Stomach (tissue), 4 donors: ENCODE data around the gene PACSIN3.
A peak's percentile ranks its signal among the peaks of the same experiment; 100 is the strongest.

Experiments used
- POLR2A ChIP-seq, 4 donors: fragments of 450-650 bp; IDR thresholded peaks; one replicate each; pipeline ENCODE4 v1.6.1; 2016; ENCODE audit warnings: antibody characterized with exemption in 4 of 4, control low read depth in 2 of 4, mild to moderate bottlenecking in 1 of 4, moderate library complexity in 1 of 4
- POLR2AphosphoS5 ChIP-seq, 3 donors: sonication (generic); formaldehyde crosslinking; IDR thresholded peaks; one replicate each; pipeline ENCODE4 v1.6.1; 2016; ENCODE audit warnings: antibody characterized with exemption in 3 of 3
- TF ChIP-seq, protein P1 (sequence below), 7 experiments: fragments of 450-650 bp in 4 of 7; fragments of 200-600 bp in 3 of 7; sonication (generic) in 3 of 7; IDR thresholded peaks; one replicate each; pipeline ENCODE4 v1.5.1; 2016 to 2019; ENCODE audit warnings: antibody characterized with exemption in 7 of 7, control low read depth in 2 of 7, mild to moderate bottlenecking in 1 of 7

DNA sequence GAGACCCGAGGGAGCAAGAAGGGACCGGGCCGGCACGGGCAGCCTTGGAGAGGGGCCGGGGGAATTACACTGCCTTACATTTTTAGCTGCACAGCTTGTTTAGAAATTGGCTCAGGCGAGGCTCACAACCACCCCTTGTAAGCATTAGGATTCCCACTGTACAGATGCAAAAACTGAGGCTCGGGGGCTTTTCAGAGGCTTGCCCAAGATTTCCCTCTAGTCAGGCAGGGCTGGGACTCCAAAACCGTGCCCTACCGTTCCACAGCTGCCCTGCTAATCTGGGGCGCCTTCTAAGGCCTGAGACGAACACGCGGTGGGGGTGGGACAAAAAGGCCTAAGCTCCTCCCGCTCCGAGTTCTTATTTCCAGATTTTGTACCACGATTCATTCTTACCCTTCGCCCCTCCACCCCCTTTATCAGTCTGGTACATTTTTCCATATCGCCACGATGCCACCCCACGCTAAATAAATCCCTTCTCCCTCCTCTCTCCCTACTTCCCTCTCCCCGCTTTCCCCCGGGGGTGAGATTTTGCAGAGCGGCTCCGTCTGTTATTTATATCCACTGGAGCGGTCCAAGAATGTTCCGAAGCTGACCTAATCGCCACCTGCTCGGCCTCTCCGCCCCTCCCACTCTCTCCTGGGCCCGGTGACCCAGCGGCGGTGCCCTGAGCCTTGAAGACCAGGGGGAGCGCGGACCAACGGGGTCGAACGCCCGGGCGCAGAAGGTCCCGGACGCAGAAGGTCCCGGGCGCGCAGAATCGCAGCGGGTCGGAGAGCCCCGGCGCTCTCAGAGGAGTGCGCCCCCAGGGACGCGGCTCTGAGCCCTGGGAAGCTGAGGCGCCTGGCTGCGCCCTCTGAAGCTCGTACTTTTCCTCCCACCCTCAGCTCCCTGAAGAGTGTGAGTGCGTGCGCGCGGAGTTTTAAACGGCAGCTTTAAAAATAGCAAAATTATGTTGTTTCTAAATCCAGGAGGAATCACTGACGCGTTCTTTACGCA, 764 bp upstream of the PACSIN3 start:
- TF ChIP-seq, protein P1, sequence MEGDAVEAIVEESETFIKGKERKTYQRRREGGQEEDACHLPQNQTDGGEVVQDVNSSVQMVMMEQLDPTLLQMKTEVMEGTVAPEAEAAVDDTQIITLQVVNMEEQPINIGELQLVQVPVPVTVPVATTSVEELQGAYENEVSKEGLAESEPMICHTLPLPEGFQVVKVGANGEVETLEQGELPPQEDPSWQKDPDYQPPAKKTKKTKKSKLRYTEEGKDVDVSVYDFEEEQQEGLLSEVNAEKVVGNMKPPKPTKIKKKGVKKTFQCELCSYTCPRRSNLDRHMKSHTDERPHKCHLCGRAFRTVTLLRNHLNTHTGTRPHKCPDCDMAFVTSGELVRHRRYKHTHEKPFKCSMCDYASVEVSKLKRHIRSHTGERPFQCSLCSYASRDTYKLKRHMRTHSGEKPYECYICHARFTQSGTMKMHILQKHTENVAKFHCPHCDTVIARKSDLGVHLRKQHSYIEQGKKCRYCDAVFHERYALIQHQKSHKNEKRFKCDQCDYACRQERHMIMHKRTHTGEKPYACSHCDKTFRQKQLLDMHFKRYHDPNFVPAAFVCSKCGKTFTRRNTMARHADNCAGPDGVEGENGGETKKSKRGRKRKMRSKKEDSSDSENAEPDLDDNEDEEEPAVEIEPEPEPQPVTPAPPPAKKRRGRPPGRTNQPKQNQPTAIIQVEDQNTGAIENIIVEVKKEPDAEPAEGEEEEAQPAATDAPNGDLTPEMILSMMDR (IDR thresholded peaks at IDR 0.05) = no peak
- TF ChIP-seq POLR2A (IDR thresholded peaks at IDR 0.05) (no peak), POLR2AphosphoS5 (IDR thresholded peaks at IDR 0.05) (peak in 1 of 3 donors; percentile 58)
